NCI-H510A (cell line): ENCODE data around the gene CORO2B.
A peak's percentile ranks its signal among the peaks of the same experiment; 100 is the strongest.
"Not testable (repeated sequence)": the region's sequence is repeated elsewhere in the genome, so short reads cannot be mapped to it uniquely, and the experiment has no call there.

Source experiments
- DNase-seq: peaks from one replicate; lab custom pipeline; 2025; lab: John Stamatoyannopoulos, UW

The CORO2B gene

GRCh38 chr15:68644996-68645395 is 66.2 kb downstream of the CORO2B start:
- no peak for DNase-seq

DNA sequence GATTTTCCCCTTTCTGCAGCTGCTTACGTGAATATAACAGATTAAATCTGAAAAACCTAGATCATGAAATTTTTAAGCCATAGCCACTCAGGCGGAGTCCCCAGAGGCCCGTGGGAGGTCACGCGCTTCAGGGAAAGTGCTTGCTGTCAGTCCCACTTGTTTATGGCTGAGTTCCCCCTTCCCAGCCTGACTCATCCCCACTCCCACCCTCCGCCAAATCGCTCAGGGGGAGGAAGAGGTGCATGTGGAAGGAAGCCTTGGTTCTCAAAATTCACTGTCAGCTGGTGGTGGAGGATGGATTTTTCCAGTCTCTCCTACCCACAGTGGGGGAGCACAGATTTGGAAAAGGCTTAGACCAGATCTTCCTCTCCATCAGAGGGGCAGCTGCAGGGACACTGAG is 67.4 kb downstream of the CORO2B start:
- DNase-seq: no peak

- DNase-seq: no peak
These were observed 67.9 kb downstream of the CORO2B start for GRCh38 chr15:68646696-68647095.

DNA sequence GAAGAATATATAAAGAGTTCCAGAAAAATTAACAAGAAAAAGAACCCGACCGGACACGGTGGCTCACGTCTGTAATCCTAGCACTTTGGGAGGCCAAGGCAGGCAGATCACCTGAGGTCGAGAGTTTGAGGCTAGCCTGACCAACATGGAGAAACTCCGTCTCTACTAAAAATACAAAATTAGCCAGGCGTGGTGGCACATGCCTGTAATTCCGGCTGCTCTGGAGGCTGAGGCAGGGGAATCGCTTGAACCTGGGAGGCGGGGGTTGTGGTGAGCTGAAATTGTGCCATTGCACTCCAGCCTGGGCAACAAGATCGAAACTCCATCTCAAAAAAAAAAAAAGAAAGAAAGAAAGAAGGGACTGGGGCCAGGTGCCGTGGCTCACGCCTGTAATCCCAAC is 68.6 kb downstream of the CORO2B start:
- not testable (repeated sequence) for DNase-seq

- no peak for DNase-seq
These were observed 72.3 kb downstream of the CORO2B start for GRCh38 chr15:68650901-68651709.

DNA sequence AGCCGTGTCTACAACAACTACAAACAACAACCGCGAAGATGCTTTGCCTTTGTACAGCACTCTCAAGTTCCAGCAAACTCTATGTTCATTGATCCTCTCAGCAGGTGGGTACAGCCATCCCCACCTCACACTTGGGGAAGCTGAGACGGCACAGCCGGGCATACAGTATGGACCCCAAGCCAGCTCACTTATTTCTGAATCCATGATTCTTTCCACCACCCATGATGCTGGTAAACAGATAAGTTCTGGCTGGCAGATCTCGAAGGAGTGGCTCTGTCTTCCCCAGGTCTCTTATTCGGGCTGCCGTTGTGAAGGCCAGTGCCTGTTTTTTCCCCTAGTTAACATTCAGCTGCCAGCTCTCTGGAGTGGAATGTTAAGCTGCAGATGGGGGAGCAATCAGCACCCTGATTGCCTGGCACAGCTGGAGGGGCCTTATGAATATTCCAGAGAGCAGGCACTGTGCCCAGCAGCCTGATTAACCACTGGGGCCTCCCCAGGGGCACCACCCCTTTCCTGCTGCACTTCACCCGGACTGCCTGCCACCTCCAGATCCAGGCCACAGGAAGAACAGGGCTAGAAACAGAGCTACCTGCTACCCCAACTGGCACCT is 73.2 kb downstream of the CORO2B start:
- no peak for DNase-seq

DNA sequence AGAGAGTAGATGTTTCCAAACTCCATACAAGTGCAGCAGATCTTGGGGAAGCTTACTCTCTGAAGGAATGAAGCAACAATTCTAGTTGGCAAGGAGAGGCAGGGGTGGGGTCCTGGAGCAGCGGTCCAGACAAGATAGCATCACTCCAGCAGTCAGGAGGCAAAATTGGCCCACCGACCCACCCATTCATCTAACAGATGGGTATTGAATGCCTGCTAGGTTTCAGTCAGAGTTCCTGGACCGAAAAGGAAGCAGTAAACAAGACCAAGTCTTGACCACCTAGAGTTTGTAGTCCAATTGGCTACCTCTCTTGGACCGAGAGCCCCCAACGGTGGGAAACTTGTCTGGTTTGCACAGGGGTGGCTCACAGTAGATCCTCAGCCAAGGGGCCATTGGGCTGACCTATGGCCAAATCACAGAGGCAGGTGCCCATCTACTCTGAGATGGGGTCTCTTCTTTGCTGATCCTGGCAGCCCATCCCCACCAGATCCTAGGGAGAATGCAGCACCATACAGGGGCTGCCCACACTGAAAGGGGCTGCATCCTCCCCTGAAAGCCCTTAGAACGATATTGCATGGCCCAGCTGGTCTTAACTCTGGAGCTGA is 74.3 kb downstream of the CORO2B start:
- DNase-seq: no peak

DNA sequence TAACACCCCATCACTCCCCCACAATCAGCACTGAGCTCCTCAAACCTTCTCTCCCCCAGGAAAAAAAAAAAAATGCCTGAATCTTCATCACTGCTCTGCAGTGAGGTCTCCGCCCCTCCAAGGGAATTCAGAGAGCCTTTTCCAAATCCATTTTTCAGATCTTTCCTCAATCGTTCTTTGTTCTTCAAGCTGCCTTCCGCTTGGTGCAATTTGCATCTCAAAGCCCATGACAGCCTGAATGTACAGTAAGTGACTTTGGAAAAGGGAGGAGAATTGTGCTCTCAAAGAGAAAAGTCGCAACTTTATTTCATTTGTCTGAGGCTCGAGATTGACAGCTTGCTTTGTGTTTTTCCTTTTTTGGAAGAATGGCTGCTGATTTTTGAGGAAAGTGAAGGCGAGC is 75.0 kb downstream of the CORO2B start:
- DNase-seq: no peak

DNA sequence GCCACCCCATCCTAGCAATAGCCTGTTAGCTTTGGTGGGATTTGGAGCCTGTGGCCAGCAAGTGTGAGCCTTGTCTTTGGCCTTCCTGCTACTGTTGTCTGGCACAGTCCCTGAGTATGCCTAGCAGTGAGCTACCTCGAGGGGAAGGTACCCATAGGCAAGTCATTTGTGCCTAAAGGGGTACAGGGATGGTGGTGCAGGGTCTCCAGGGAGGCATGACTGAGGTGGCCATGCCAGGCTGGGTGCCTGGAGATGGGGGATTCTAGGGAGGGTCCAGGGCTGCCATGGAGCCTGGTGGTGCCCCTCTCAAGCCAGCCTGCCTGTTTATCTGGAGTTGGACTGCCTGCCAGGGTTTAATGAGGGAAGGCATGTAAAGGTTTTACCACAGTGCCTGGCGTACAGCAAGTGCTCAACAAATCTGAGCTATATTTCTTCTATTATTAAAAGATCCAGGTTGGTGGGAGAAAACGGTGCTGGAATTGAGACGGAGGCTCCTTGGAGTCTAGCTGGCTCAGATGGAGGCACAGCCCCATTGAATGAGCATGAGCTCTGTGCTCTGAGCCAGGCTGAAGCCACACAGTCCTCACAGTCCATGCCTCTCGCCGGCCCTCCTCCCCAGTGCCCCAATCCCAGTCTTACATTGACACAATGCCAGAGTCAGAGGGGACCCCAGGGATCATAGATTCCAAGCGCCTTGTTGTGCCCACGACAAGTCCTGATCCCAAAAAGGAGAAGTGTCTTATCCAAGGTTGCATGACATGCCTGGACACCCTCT is 76.2 kb downstream of the CORO2B start:
- DNase-seq: no peak

- no peak for DNase-seq
These were observed 77.1 kb downstream of the CORO2B start for GRCh38 chr15:68655686-68656437.

DNA sequence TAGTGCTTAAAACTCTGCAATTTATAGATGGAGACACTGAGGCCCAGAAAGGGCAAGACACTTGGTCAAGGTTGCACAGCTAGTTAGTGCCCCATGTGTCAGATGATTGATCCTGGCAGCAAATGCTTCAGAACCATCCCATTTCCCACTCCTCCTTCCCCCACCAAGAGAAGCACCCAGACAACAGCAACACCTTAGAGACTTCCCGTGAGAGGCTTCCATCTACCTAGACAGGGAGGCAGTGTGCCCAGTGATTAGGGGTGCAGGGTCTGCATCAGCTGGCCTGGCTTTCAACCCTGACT is 77.6 kb downstream of the CORO2B start:
- DNase-seq: no peak

DNA sequence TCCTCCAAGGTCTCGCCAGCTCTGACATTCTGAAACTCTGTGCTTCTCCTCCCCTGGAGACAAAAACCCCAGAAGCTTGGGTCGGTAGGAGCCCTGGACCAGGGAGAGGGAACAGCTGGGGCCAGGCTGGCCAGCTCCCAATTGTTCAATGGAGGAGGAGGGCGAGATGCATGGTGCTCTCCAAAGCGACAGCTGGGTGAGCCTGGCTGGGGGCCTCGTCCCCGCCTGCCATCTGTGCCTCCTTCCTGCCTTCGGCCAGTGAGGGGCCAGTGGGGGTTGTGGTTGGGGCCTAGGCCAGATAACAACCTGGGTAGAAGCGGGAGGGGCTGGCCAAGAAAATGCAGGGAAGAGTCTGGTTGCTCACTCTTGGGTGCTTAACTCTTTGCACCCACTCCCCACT is 79.4 kb downstream of the CORO2B start:
- DNase-seq: no peak

- DNase-seq: no peak
These were observed 80.0 kb downstream of the CORO2B start for GRCh38 chr15:68658641-68659358.

DNA sequence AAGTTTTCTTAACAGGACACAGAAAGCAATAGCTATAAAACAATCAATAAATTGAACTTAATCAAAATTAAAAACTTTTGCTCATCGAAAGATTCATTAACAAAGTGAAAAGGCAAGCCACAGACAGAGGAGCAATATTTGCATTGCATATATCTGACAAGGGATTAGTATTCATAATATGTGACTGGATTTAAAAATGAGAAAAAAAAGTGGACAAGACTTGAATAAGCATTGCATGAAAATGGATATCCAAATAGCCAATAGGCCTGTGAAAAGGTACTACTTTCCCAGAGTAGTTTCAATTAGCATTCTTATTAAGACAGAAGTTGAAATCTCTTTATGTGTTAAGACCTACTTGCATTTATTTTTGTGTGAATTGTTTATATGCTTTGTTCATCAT is 84.7 kb downstream of the CORO2B start:
- no peak for DNase-seq

DNA sequence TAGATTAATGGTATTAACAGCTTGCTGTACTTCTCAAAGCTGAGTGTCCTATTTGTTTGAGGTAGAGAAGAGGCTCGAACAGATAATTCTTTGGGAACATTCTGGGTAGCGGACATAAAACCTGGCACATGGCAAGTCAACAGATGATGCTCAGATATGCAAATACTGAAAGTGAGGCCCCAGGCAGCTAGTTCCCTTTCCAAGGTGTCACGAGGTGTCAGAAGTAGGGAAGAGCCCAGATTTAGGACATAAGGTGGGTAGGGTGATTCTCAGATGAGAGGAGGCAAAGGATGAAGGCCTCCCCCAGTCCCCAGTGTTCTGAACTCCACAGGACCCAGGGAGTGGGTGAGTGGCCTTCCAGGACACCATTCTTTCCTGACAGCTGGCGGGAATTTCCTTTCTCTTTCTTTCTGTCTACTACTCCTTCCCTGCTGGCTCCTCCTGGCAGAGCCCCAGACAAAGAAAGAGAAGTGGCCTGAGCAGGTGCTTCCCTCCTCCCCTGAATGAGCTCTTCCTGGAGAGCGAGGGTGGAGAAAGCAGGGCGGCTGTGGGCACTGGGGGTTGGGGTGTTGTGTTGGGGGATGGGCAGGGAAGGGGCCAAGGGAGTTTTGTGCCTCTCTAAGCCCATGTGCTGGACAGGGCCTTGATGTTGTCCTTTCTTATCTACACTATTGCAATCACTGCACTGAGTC is 87.5 kb downstream of the CORO2B start:
- peak; percentile 52 for DNase-seq

DNA sequence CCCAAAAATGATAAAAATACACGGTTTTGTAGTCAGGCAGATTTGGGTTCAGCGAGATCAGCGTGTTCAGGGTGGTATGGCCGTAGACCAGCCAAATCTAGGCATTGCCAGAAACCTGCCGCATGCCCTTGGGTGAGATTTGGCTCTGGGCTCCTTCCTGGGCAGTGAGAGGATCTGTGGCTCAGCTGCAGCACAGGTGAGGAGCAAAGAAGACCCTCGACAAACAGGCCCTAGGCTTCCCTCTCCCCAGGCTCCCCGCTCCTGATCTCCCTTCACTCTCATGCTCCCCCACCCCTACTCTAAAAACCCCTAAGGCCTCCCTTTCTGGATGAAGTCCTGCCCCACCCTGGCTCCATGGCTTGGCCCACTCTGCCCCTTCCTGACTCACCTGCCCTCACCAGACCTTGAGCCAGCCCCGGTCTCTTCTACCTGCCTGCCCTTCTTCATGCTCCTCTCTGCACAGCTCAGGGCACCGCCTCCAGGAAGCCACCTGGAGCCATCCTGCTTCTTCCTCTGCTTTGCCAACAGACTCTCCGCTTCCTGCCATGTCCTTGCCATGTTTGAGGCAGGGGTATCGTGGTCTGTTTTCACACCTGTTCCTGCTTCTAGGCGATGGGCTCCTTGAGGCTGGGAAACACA is 88.1 kb downstream of the CORO2B start:
- DNase-seq: no peak

GRCh38 chr15:68667800-68668625 is 89.2 kb downstream of the CORO2B start:
- no peak for DNase-seq

DNA sequence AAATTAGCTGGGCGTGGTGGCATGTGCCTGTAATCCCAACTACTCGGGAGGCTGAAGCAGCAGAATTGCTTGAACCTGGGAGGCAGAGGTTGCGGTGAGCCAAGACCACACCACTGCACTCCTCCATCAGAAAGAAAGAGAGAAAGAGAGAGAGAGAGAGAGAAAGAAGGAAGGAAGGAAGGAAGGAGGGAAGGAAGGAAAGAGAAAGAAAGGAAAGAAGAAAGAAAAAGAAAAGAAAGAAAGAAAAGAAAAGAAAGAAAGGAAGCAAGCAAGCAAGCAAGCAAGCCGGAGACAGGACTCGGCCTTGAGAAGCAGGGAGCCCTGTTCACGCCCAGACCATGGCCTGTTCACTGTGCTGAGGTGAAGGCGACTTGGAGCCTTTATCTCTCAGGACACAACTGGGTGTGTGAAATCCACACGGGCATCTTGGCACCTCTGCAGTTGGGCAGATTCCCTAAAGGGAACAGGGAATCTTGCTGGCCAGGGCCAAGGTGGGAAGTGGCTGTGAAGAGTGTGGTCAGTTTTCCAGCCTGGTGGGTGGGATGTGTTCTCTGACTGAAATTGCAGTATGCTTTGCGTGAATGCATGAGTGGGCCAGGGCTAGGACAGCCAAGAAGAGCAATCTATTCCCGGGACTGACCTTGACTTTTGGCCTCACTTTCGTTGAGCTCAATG is 90.3 kb downstream of the CORO2B start:
- DNase-seq: no peak

GRCh38 chr15:68672251-68672650 is 93.5 kb downstream of the CORO2B start:
- DNase-seq: no peak
